HG03108 (cell line): Measurements from ENCODE around the gene SLC5A6.

Experiments used
- ATAC-seq: cut with Tn5 transposase; IDR thresholded peaks from one replicate; pipeline ENCODE4 v1.9.1; 2021; ENCODE audit warnings: moderate library complexity; ENCODE audit not compliant: unreplicated experiment

SLC5A6 gene

GRCh38 chr2:27237341-27237945 lies 25.4 kb upstream of the SLC5A6 start:
- ATAC-seq: no peak

GRCh38 chr2:27236626-27237025 lies 24.6 kb upstream of the SLC5A6 start:
- ATAC-seq: no peak

DNA sequence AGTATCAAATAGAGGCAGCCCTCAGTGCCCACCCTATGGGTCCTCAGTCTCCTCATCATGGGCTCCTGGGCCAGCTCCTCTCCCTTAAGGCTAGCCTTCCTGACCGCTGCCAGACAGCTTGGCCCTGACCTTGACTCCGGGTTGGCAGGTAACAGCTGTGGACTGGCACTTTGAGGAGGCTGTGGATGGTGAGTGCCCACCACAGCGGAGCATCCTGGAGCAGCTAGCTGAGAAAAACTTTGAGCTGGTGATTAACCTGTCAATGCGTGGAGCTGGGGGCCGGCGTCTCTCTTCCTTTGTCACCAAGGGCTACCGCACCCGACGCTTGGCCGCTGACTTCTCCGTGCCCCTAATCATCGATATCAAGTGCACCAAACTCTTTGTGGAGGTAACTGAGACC lies 24.1 kb upstream of the SLC5A6 start:
- ATAC-seq: no peak

DNA sequence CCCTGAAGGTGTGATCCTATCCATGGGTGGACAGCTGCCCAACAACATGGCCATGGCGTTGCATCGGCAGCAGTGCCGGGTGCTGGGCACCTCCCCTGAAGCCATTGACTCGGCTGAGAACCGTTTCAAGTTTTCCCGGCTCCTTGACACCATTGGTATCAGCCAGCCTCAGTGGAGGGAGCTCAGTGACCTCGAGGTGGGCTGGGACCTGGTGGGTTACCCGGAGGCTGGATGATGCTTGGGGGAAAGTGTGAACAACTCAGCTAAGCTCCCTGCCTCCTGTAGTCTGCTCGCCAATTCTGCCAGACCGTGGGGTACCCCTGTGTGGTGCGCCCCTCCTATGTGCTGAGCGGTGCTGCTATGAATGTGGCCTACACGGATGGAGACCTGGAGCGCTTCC lies 21.3 kb upstream of the SLC5A6 start:
- ATAC-seq: no peak

- ATAC-seq: no peak
Measured at GRCh38 chr2:27231921-27232320, 19.9 kb upstream of the SLC5A6 start.

GRCh38 chr2:27227501-27227900 lies 15.4 kb upstream of the SLC5A6 start:
- no peak for ATAC-seq

- ATAC-seq: no peak
Measured at GRCh38 chr2:27225526-27225925, 13.5 kb upstream of the SLC5A6 start.

DNA sequence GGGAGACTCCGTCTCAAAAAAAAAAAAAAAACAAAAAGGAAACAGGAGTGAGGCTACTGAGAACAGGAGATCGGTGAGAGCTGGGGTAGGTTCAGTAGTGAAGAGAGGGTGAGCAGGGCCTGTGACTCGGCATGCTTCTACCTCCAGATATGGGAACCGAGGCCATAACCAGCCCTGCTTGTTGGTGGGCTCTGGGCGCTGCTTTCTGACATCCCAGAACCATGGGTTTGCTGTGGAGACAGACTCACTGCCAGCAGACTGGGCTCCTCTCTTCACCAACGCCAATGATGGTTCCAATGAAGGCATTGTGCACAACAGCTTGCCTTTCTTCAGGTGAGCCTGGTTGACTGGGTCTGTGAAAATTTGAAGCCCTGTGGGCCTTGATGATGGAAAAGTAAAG lies 11.3 kb upstream of the SLC5A6 start:
- ATAC-seq: no peak

DNA sequence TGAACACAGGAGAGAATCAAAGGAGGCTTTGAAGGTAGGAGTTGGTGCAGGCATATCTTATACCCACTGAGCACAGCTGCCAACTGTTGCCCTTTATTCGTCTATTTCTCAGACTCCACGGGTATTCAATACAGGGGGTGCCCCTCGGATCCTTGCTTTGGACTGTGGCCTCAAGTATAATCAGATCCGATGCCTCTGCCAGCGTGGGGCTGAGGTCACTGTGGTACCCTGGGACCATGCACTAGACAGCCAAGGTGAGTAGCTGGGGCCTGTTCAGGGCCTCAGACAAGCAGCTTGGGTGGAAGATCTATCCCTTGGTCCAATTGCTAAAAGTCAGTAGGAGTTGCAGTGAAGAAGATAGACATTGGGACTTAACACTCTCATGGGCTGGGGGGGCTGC lies 10.3 kb upstream of the SLC5A6 start:
- ATAC-seq: no peak

GRCh38 chr2:27221166-27221565 lies 9.1 kb upstream of the SLC5A6 start:
- no peak for ATAC-seq

DNA sequence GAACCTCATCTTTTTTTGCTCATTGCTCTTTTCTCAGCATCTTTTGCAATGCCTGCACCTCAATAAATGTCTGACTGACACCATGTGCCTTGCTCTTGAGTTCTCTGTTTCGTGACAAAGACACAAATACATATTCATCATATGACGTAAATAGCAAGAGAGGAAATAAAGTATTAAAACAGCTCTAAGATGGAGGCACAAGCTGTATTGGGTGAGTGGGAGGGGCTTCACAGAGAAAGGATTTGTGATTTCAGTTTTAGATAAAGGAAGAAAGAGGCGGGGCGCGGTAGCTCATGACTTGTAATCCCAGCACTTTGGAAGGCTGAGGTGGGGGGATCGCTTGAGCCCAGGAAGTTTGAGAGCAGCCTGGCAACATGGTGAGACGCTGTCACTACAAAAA lies 8.0 kb upstream of the SLC5A6 start:
- ATAC-seq: no peak

DNA sequence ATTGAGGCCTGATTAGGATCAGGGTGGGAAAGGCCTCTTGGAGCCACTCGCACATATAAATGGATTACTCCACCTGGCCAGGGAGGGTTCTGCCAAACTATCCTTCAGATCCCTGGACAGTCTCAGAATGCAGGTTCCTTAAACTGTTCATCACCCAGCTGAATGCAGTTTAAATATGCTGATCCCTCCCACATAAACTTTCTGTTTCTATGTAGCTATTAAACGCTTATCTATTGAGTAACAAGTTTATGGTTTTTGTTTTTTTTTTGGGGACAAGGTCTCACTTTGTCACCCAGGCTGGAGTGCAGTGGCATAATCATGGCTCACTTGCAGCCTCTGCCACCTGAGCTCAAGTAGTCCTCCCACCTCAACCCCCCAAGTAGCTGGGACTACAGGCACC lies 7.0 kb upstream of the SLC5A6 start:
- ATAC-seq: no peak

DNA sequence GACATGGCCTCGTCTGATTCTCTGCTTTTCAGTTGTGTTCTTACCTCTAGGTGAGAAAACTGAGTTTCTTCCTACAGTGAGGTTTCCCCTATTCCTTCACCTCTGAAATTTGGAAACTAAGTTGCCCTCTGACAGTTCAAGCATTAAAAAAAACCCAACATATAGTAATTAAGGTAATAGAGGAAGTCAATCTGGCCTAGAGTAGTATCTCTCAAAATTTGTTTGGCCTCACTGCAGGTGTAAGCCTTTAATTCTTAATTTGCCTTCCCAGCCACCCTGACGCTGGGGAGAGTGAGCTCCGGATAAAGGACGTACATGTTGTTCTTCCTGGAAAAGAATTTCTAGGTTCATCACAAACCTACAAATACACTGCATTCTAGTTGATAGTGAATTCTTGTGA lies 6.5 kb upstream of the SLC5A6 start:
- no peak for ATAC-seq

GRCh38 chr2:27217173-27218121 lies 5.4 kb upstream of the SLC5A6 start, which contains the start of gene CAD:
CAD (plus strand) TSS chr2:27217369; CDS start chr2:27217552, 183 bp downstream.
- peak; percentile 77 for ATAC-seq

- ATAC-seq: no peak
Measured at GRCh38 chr2:27216416-27217137, 4.5 kb upstream of the SLC5A6 start.

DNA sequence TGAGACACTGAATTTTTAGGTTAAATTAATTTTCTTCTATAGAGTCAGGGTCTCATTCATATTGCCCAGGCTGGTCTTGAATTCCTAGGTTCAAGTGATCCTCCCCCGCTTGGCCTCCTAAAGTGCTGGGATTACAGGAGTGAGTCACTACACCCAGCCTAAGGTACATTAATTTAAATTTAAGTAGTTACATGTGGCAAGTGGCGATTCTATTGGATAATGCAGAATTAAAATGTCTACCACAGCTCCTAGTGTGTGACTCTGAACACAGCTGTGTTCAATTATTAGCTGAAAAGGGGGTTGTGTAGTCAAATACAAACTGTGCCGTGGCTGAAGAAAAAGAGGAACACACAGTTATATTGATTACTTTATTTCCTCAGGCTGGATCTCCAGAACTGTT lies 2.9 kb upstream of the SLC5A6 start:
- ATAC-seq: no peak

- ATAC-seq: peak; percentile 2
Measured at GRCh38 chr2:27212626-27213471, 781 bp upstream of the SLC5A6 start.

- ATAC-seq: peak; percentile 3
Measured at GRCh38 chr2:27211241-27211942, 676 bp downstream of the SLC5A6 start.

DNA sequence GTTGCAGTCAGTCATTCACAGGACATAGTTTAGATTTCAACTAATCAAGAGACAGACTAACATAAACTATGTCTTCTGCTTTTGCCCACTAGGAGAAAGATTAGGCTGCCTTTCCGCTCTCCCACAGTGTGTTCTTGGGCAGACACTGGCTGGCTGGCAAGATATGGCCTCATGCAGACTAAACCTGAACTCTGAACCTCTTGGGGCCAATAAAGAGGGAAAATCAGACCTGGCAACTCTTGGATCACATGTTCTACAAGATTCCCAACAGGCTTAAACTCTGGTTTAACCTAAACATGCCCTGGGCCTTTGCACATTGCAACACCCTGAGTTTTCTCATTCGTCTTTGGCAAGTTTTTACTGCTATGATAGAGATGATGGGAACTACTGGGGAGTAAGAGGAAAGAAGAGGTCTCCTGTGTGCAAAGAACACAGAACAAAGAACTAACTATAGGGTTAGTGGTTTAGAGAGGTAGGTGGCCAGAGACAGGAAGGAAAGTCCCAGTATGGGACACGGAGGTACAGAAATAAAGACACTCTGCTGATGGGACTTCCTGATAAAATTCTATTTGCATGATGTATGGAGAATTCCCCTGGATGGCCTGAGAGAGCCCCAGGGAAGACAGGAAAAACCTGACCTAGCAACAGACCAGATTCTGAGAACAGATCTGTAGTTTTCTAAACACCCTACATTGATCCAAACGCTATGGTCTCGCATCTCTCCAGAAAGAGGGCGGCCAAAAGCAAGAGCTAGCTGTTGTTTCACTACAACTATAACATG lies 2.3 kb downstream of the SLC5A6 start:
- ATAC-seq: no peak
